Endothelial cell of umbilical vein (primary cell): ENCODE measurements around the gene TRMT44. TPM values are rescaled to one million over a fixed set of nuclear protein-coding genes. Genes with fewer than 3 reads are reported as not detected.

Experiments used
- BruUV-seq: library from RNA; stranded (reverse); fragments of 400-500 nt; replicated peaks from 2 replicates; lab custom pipeline; 2021; lab: Mats Ljungman, UMichigan
- CTCF ChIA-PET: fragments of 300-600, 350-600 bp; sonication (Branson Sonifier 250); formaldehyde crosslinking; loops from one replicate; lab custom pipeline; 2021; ENCODE audit warnings: antibody characterized with exemption, inconsistent platforms; lab: Charles Lee
- POLR2A ChIA-PET: fragments of 300-600, 350-600 bp; sonication (Branson Sonifier 250); formaldehyde crosslinking; loops from one replicate; lab custom pipeline; 2021; ENCODE audit warnings: antibody characterized with exemption, inconsistent platforms; lab: Charles Lee
- DNase-seq: peaks from one replicate; pipeline ENCODE4 v3.0.0-alpha.2; 2011; ENCODE audit warnings: low read depth, low spot score
- FAIRE-seq: peaks from 2 replicates; lab custom pipeline; 2011; peaks lifted over from hg19 to GRCh38; lab: Jason Lieb, UNC
- H2AFZ ChIP-seq: 2 replicates; pipeline ENCODE4 v1.6.0; 2012; ENCODE audit warnings: low read depth, low read length, control low read depth, inconsistent platforms
- H3K27ac ChIP-seq: 2 replicates; pipeline ENCODE4 v1.5.1; 2011; ENCODE audit warnings: low read depth, mild to moderate bottlenecking, control low read depth, low read length, moderate library complexity; ENCODE audit not compliant: insufficient read depth
- H3K27me3 ChIP-seq, 2 experiments: 2 replicates each; pipeline versions ENCODE4 v1.6.0 to v1.6.1; 2011; ENCODE audit warnings: low read length in 2 of 2, mixed read lengths in 1 of 2; ENCODE audit not compliant: control insufficient read depth in 2 of 2, insufficient read depth in 2 of 2
- H3K36me3 ChIP-seq, 2 experiments: 2 replicates in 1 of 2; 3 replicates in 1 of 2; pipeline ENCODE4 v1.5.1; 2011; ENCODE audit warnings: low read length in 2 of 2, mild to moderate bottlenecking in 1 of 2, moderate library complexity in 1 of 2; ENCODE audit not compliant: control insufficient read depth in 2 of 2, insufficient read depth in 2 of 2; ENCODE audit errors: extremely low read depth in 1 of 2
- H3K4me1 ChIP-seq: 3 replicates; pipeline ENCODE4 v1.5.1; 2011; ENCODE audit warnings: mild to moderate bottlenecking, low read length; ENCODE audit not compliant: control insufficient read depth, insufficient read depth; ENCODE audit errors: extremely low read depth
- H3K4me2 ChIP-seq: 2 replicates; pipeline ENCODE4 v1.6.1; 2011; ENCODE audit warnings: low read length, control low read depth, mixed read lengths; ENCODE audit not compliant: insufficient read depth
- H3K4me3 ChIP-seq, 3 experiments: fragments of 200-600 bp in 1 of 3; sonication (generic), shearing (Covaris generic) in 1 of 3; replicated peaks in 1 of 3; 2 replicates each; pipeline ENCODE4 v1.5.1; 2011 to 2016; ENCODE audit warnings: control low read depth in 3 of 3, low read length in 3 of 3, mild to moderate bottlenecking in 2 of 3, inconsistent platforms in 1 of 3, low read depth in 1 of 3, moderate library complexity in 1 of 3; ENCODE audit not compliant: insufficient read depth in 1 of 3
- H3K79me2 ChIP-seq: 2 replicates; pipeline ENCODE4 v1.6.0; 2012; ENCODE audit warnings: low read length, inconsistent platforms; ENCODE audit not compliant: control insufficient read depth, insufficient read depth
- H3K9ac ChIP-seq: replicated peaks from 2 replicates; pipeline ENCODE3; 2011; ENCODE audit warnings: low read length, control low read depth; ENCODE audit not compliant: insufficient read depth; ENCODE audit errors: extremely low read depth
- H3K9me1 ChIP-seq: replicated peaks from 3 replicates; pipeline ENCODE4 v1.6.0; 2011; ENCODE audit warnings: mild to moderate bottlenecking, low read length; ENCODE audit not compliant: control insufficient read depth, insufficient read depth; ENCODE audit errors: extremely low read depth
- H3K9me3 ChIP-seq: replicated peaks from 2 replicates; pipeline ENCODE4 v1.5.1; 2012; ENCODE audit warnings: low read length, inconsistent platforms; ENCODE audit not compliant: control insufficient read depth, insufficient read depth
- H4K20me1 ChIP-seq: replicated peaks from 2 replicates; pipeline ENCODE3; 2011; ENCODE audit warnings: mild to moderate bottlenecking, low read length; ENCODE audit not compliant: control insufficient read depth, insufficient read depth; ENCODE audit errors: extremely low read depth
- CTCF ChIP-seq, 2 donors: IDR thresholded peaks; 1 replicate in 1 of 2; 2 replicates in 1 of 2; pipeline ENCODE4 v1.5.1; 2011; ENCODE audit warnings: low read length in 2 of 2, mild to moderate bottlenecking in 2 of 2, moderate library complexity in 2 of 2, control low read depth in 1 of 2, inconsistent platforms in 1 of 2, low read depth in 1 of 2; ENCODE audit not compliant: insufficient read depth in 1 of 2; ENCODE audit errors: extremely low read depth in 1 of 2
- EZH2 ChIP-seq: IDR thresholded peaks from 2 replicates; pipeline ENCODE4 v1.6.1; 2012; ENCODE audit warnings: borderline replicate concordance, low read depth, mild to moderate bottlenecking, moderate library complexity, low read length, inconsistent platforms; ENCODE audit not compliant: severe bottlenecking
- FOS ChIP-seq: IDR thresholded peaks from 2 replicates; pipeline ENCODE4 v1.6.1; 2011; ENCODE audit warnings: mild to moderate bottlenecking, low read length, moderate library complexity, borderline replicate concordance; ENCODE audit not compliant: insufficient read depth
- GATA2 ChIP-seq: IDR thresholded peaks from 2 replicates; pipeline ENCODE4 v1.7.0; 2011; ENCODE audit warnings: low read depth, mild to moderate bottlenecking, moderate library complexity, mixed read lengths, low read length; ENCODE audit not compliant: insufficient read length, insufficient read depth
- JUN ChIP-seq: IDR thresholded peaks from 2 replicates; pipeline ENCODE4 v1.6.1; 2011; ENCODE audit warnings: borderline replicate concordance, low read depth; ENCODE audit not compliant: insufficient read length, insufficient read depth
- MAX ChIP-seq: IDR thresholded peaks from 2 replicates; pipeline ENCODE4 v1.6.1; 2011; ENCODE audit not compliant: insufficient read depth, insufficient read length
- MYC ChIP-seq: IDR thresholded peaks from one replicate; pipeline ENCODE4 v1.6.1; 2011; ENCODE audit warnings: mild to moderate bottlenecking, low read depth, low read length
- POLR2A ChIP-seq: IDR thresholded peaks from 2 replicates; pipeline ENCODE4 v1.6.1; 2012; ENCODE audit warnings: low read depth, mild to moderate bottlenecking, control low read depth, low read length
- POLR2AphosphoS5 ChIP-seq: IDR thresholded peaks from 2 replicates; pipeline ENCODE4 v1.6.1; 2012; ENCODE audit warnings: low read depth, mild to moderate bottlenecking, control low read depth, low read length, moderate library complexity; ENCODE audit not compliant: insufficient read depth
- dilution Hi-C: fragments of 300-500 bp; cut with MboI; formaldehyde crosslinking; loops from one replicate; pipeline ENCODE4 v1.15.0; 2019; ENCODE audit warnings: low sequenced_read_pairs; ENCODE audit not compliant: extremely low pct_ligation_motif_present
- intact Hi-C: fragments of 100-400 bp; cut with micrococcal nuclease; formaldehyde crosslinking; loops from one replicate; pipeline ENCODE4 v1.10.0; 2022
- polyA plus RNA-seq, 4 experiments: library from polyadenylated mRNA; depleted of rRNA in 3 of 4; stranded (reverse) in 3 of 4; unstranded in 1 of 4; fragments of >200 nt; gene quantifications; 2 replicates each; pipeline versions ENCODE4 v1.2.1 to v1.2.3, GENCODE V29; 2011 to 2012; ENCODE audit warnings: missing spikeins in 1 of 4
- total RNA-seq: library from RNA; stranded (reverse); gene quantifications from 2 replicates; pipeline ENCODE4 v1.2.3, GENCODE V29; 2021

Gene TRMT44
- total and polyA plus RNA-seq, 2 donors (not counting 3 experiments of a cell fraction or from before 2014, with no cell fraction given): 10.4 to 17.3 TPM

GRCh38 chr4:8502836-8503585, 62.4 kb downstream of the TRMT44 start:
- Histone ChIP-seq H4K20me1 (no peaks in the 10 kb centered on the region), H3K9ac (no peak overlapping the region), H3K9me1 (no peaks in the 10 kb centered on the region), H3K9me3 (no peaks in the 10 kb centered on the region), H3K4me1 (no peaks in the 10 kb centered on the region), H3K4me3 (no peak overlapping the region), H3K4me2 (no peak overlapping the region), H3K36me3 (no peaks in the 10 kb centered on the region), H3K27me3 (no peaks in the 10 kb centered on the region), H3K79me2 (no peaks in the 10 kb centered on the region), H2AFZ (no peak overlapping the region), H3K27ac (no peak overlapping the region)
- FAIRE-seq (no peak), DNase-seq (no peak)
- no TSS peak for BruUV-seq
- no peak for TF ChIP-seq CTCF (IDR thresholded peaks at IDR 0.05; ENCODE audit: extremely low read depth in 1 of 2, insufficient read depth in 1 of 2, low read depth in 1 of 2, low read length in 2 of 2)
- TF ChIP-seq POLR2AphosphoS5: no peak
- no peak for TF ChIP-seq EZH2
- TF ChIP-seq FOS: no peak
- TF ChIP-seq JUN: no peak
- no peak for TF ChIP-seq MYC
- TF ChIP-seq GATA2: no peak
- no peak for TF ChIP-seq POLR2A
- no peak for TF ChIP-seq MAX
- ChIA-PET POLR2A (no interaction called here), CTCF (no interaction called here)
- dilution Hi-C loops (no loop called here), intact Hi-C loops (no loop called here)
